HEK293 (cell line): Measurements from ENCODE around the gene C18orf32.

Source experiments
- GLIS2 ChIP-seq: fragments of 450-650 bp; formaldehyde crosslinking; IDR thresholded peaks from 2 replicates; pipeline ENCODE4 v1.5.1; 2016; ENCODE audit warnings: missing biosample characterization, missing genetic modification characterization
- HIC1 ChIP-seq: fragments of 450-650 bp; formaldehyde crosslinking; IDR thresholded peaks from 2 replicates; pipeline ENCODE4 v1.5.1; 2016; ENCODE audit warnings: missing biosample characterization, missing genetic modification characterization
- KLF9 ChIP-seq: fragments of 450-650 bp; formaldehyde crosslinking; IDR thresholded peaks from 2 replicates; pipeline ENCODE4 v1.5.1; 2016; ENCODE audit warnings: missing biosample characterization, missing genetic modification characterization, low read depth
- PBX3 ChIP-seq: sonication (generic); formaldehyde crosslinking; IDR thresholded peaks from 2 replicates; pipeline ENCODE4 v1.8.1; 2022; ENCODE audit warnings: mild to moderate bottlenecking, moderate library complexity, missing genetic modification reagents
- REPIN1 ChIP-seq: fragments of 450-650 bp; formaldehyde crosslinking; IDR thresholded peaks from 2 replicates; pipeline ENCODE4 v1.5.1; 2017; ENCODE audit warnings: missing biosample characterization, missing genetic modification characterization, low read depth
- REST ChIP-seq: fragments of 450-650 bp; formaldehyde crosslinking; IDR thresholded peaks from 2 replicates; pipeline ENCODE4 v1.5.1; 2016; ENCODE audit warnings: missing biosample characterization, missing genetic modification characterization
- SP2 ChIP-seq: fragments of 450-650 bp; formaldehyde crosslinking; IDR thresholded peaks from 2 replicates; pipeline ENCODE4 v1.5.1; 2016; ENCODE audit warnings: missing biosample characterization, missing genetic modification characterization
- YY2 ChIP-seq: fragments of 450-650 bp; formaldehyde crosslinking; IDR thresholded peaks from 2 replicates; pipeline ENCODE4 v1.5.1; 2016; ENCODE audit warnings: missing biosample characterization, missing genetic modification characterization
- ZFP37 ChIP-seq: fragments of 450-650 bp; formaldehyde crosslinking; IDR thresholded peaks from 2 replicates; pipeline ENCODE4 v1.5.1; 2016; ENCODE audit warnings: missing biosample characterization, missing genetic modification characterization
- ZNF202 ChIP-seq: fragments of 450-650 bp; formaldehyde crosslinking; IDR thresholded peaks from 2 replicates; pipeline ENCODE4 v1.5.1; 2016; ENCODE audit warnings: missing biosample characterization, missing genetic modification characterization, borderline replicate concordance
- ZNF221 ChIP-seq: fragments of 450-650 bp; formaldehyde crosslinking; IDR thresholded peaks from 2 replicates; pipeline ENCODE4 v1.5.1; 2017; ENCODE audit warnings: missing biosample characterization, missing genetic modification characterization, borderline replicate concordance
- ZNF274 ChIP-seq, 2 experiments: fragments of 200-500 bp in 1 of 2; fragments of 450-650 bp in 1 of 2; sonication (Bioruptor generic) in 1 of 2; formaldehyde crosslinking in 1 of 2; IDR thresholded peaks; 2 replicates each; pipeline versions ENCODE4 v1.5.1 to v1.6.1; 2014 to 2016; ENCODE audit warnings: borderline replicate concordance in 1 of 2, inconsistent platforms in 1 of 2, low read length in 1 of 2, missing biosample characterization in 1 of 2, missing genetic modification characterization in 1 of 2
- ZNF501 ChIP-seq: fragments of 450-650 bp; formaldehyde crosslinking; IDR thresholded peaks from 2 replicates; pipeline ENCODE4 v1.5.1; 2016; ENCODE audit warnings: missing biosample characterization, missing genetic modification characterization
- ZNF610 ChIP-seq: fragments of 450-650 bp; formaldehyde crosslinking; IDR thresholded peaks from 2 replicates; pipeline ENCODE4 v1.5.1; 2016; ENCODE audit warnings: missing biosample characterization, missing genetic modification characterization, borderline replicate concordance
- ZNF791 ChIP-seq: fragments of 450-650 bp; formaldehyde crosslinking; IDR thresholded peaks from 2 replicates; pipeline ENCODE4 v1.5.1; 2016; ENCODE audit warnings: missing biosample characterization, missing genetic modification characterization
- ZSCAN23 ChIP-seq: fragments of 450-650 bp; formaldehyde crosslinking; IDR thresholded peaks from 2 replicates; pipeline ENCODE4 v1.5.1; 2016; ENCODE audit warnings: missing biosample characterization, missing genetic modification characterization
- TF ChIP-seq, protein P1 (sequence below): fragments of 450-650 bp; formaldehyde crosslinking; IDR thresholded peaks from 2 replicates; pipeline ENCODE4 v1.5.1; 2017; ENCODE audit warnings: missing biosample characterization, missing genetic modification characterization
- TF ChIP-seq, protein P2 (sequence below): fragments of 450-650 bp; formaldehyde crosslinking; IDR thresholded peaks from 2 replicates; pipeline ENCODE4 v1.5.1; 2016; ENCODE audit warnings: missing biosample characterization, missing genetic modification characterization
- TF ChIP-seq, protein P3 (sequence below): fragments of 450-650 bp; formaldehyde crosslinking; IDR thresholded peaks from 2 replicates; pipeline ENCODE4 v1.5.1; 2016; ENCODE audit warnings: missing biosample characterization, missing genetic modification characterization
- TF ChIP-seq, protein P4 (sequence below): fragments of 450-650 bp; formaldehyde crosslinking; IDR thresholded peaks from 2 replicates; pipeline ENCODE4 v1.5.1; 2016; ENCODE audit warnings: missing biosample characterization, missing genetic modification characterization

Gene C18orf32

DNA sequence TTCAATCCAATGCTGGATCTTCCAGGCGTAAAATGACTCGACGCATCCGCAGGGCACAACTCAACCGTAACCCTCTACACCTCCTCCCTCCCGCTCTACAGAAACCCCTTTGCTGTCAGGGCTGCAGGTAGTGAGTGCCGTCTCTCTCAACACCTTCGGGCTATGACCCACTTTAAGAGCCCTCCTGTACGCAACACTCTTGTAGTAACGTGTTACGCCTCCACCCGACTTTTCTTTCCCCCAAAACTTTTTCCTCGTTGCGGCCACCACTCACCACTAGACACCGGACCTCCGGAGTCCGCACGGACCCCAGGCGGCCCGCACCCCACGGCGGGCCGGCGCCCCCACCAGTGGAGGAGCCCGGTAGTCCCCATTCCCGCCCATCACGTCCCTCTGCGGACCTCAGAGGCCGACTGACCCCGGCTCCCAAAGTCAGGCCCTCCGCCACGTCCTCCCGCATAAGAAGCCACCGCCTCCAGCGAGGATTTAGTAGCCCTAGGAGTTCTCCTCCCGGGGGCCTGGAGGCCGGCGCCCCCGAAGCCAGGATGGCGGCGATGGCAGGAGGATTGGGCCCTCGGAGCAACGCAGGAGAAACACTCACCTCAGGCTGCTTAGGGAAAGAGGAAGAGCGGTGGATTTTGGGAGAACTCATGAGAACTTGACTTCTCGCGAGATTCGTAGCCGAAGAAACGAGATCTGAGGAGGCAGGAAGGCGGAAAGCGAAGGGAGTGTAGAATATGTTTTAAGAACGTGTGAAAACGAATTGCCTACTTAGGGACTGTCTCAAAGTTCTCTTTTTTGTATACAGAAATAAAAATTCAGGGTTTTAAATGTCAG, 5.0 kb upstream of the C18orf32 start, which contains the start of gene RPL17 (continued):
- TF ChIP-seq REST (tag by site-specific recombination) (peak; percentile 20), PBX3 (no peak), ZSCAN23 (0 out of 2 replicates have a peak, but pooled peaks have one; percentile 45), KLF9 (tag by site-specific recombination) (no peak), REPIN1 (tag by site-specific recombination) (no peak), GLIS2 (tag by site-specific recombination) (peak; percentile 61; the same call in 1 of the 2 replicates), ZFP37 (tag by site-specific recombination) (peak; percentile 99), YY2 (peak; percentile 84), ZNF610 (tag by site-specific recombination) (no peak), HIC1 (tag by site-specific recombination) (no peak), ZNF274 (IDR thresholded peaks at IDR 0.05; ENCODE audit: low read length) (no peak), ZNF274 (tag by site-specific recombination; IDR thresholded peaks at IDR 0.05; ENCODE audit: borderline replicate concordance) (no peak), ZNF202 (tag by site-specific recombination) (no peak), ZNF501 (tag by site-specific recombination) (no peak; the same call in 1 of the 2 replicates), ZNF221 (tag by site-specific recombination) (no peak), ZNF791 (tag by site-specific recombination) (no peak), SP2 (tag by site-specific recombination) (peak; percentile 37; the same call in 1 of the 2 replicates)
- TF ChIP-seq, protein P1, sequence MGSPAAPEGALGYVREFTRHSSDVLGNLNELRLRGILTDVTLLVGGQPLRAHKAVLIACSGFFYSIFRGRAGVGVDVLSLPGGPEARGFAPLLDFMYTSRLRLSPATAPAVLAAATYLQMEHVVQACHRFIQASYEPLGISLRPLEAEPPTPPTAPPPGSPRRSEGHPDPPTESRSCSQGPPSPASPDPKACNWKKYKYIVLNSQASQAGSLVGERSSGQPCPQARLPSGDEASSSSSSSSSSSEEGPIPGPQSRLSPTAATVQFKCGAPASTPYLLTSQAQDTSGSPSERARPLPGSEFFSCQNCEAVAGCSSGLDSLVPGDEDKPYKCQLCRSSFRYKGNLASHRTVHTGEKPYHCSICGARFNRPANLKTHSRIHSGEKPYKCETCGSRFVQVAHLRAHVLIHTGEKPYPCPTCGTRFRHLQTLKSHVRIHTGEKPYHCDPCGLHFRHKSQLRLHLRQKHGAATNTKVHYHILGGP (tag by site-specific recombination), result no peak
- TF ChIP-seq, protein P2, sequence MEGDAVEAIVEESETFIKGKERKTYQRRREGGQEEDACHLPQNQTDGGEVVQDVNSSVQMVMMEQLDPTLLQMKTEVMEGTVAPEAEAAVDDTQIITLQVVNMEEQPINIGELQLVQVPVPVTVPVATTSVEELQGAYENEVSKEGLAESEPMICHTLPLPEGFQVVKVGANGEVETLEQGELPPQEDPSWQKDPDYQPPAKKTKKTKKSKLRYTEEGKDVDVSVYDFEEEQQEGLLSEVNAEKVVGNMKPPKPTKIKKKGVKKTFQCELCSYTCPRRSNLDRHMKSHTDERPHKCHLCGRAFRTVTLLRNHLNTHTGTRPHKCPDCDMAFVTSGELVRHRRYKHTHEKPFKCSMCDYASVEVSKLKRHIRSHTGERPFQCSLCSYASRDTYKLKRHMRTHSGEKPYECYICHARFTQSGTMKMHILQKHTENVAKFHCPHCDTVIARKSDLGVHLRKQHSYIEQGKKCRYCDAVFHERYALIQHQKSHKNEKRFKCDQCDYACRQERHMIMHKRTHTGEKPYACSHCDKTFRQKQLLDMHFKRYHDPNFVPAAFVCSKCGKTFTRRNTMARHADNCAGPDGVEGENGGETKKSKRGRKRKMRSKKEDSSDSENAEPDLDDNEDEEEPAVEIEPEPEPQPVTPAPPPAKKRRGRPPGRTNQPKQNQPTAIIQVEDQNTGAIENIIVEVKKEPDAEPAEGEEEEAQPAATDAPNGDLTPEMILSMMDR (tag by site-specific recombination), result peak; percentile 56
- TF ChIP-seq, protein P3, sequence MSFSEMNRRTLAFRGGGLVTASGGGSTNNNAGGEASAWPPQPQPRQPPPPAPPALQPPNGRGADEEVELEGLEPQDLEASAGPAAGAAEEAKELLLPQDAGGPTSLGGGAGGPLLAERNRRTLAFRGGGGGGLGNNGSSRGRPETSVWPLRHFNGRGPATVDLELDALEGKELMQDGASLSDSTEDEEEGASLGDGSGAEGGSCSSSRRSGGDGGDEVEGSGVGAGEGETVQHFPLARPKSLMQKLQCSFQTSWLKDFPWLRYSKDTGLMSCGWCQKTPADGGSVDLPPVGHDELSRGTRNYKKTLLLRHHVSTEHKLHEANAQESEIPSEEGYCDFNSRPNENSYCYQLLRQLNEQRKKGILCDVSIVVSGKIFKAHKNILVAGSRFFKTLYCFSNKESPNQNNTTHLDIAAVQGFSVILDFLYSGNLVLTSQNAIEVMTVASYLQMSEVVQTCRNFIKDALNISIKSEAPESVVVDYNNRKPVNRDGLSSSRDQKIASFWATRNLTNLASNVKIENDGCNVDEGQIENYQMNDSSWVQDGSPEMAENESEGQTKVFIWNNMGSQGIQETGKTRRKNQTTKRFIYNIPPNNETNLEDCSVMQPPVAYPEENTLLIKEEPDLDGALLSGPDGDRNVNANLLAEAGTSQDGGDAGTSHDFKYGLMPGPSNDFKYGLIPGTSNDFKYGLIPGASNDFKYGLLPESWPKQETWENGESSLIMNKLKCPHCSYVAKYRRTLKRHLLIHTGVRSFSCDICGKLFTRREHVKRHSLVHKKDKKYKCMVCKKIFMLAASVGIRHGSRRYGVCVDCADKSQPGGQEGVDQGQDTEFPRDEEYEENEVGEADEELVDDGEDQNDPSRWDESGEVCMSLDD (tag by site-specific recombination), result peak; percentile 60
- TF ChIP-seq, protein P4, sequence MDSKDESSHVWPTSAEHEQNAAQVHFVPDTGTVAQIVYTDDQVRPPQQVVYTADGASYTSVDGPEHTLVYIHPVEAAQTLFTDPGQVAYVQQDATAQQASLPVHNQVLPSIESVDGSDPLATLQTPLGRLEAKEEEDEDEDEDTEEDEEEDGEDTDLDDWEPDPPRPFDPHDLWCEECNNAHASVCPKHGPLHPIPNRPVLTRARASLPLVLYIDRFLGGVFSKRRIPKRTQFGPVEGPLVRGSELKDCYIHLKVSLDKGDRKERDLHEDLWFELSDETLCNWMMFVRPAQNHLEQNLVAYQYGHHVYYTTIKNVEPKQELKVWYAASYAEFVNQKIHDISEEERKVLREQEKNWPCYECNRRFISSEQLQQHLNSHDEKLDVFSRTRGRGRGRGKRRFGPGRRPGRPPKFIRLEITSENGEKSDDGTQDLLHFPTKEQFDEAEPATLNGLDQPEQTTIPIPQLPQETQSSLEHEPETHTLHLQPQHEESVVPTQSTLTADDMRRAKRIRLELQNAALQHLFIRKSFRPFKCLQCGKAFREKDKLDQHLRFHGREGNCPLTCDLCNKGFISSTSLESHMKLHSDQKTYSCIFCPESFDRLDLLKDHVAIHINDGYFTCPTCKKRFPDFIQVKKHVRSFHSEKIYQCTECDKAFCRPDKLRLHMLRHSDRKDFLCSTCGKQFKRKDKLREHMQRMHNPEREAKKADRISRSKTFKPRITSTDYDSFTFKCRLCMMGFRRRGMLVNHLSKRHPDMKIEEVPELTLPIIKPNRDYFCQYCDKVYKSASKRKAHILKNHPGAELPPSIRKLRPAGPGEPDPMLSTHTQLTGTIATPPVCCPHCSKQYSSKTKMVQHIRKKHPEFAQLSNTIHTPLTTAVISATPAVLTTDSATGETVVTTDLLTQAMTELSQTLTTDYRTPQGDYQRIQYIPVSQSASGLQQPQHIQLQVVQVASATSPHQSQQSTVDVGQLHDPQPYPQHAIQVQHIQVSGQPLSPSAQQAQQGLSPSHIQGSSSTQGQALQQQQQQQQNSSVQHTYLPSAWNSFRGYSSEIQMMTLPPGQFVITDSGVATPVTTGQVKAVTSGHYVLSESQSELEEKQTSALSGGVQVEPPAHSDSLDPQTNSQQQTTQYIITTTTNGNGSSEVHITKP (tag by site-specific recombination), result no peak; the same call in none of the 2 replicates
